Measurements from ENCODE around the gene FRMD4A.

FRMD4A gene

DNA sequence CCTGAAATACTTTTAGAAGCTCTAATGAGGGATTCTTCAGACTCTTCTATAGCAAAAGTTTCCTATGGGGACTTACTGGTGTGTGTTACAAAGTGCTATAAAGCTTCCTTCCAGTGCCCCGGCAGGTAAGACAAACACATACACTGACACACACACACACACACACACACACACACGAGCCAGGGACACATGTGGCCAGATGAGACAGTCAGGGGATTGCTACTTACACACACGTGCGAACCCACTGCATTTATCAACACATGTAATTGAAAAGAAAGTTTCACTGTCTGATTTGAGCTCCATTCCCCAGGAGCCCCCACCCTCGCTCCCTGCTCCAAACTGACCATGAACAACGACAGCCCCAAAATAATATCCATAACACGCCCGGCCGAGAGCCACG lies 624.1 kb downstream of the FRMD4A start:
- no peak for DNase-seq

DNA sequence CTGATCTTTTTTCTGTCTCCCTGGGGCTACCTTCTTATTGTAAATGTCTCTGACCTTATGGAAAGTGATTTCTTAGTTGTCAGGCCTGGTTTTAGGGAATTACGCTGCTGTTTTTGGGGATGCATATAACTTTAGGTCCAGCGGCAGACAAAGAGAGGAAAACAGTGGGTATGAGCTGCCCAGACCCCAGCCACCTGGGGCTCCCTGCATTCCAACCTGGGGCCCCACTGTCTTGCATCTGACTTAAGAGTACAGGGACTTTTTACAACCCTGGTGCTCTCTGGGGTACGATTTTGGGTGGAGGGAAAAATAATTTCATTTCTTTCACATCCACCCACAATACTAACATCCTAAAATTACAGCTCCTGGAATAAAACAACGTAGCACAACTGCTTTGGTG lies 624.5 kb downstream of the FRMD4A start:
- DNase-seq = no peak

DNA sequence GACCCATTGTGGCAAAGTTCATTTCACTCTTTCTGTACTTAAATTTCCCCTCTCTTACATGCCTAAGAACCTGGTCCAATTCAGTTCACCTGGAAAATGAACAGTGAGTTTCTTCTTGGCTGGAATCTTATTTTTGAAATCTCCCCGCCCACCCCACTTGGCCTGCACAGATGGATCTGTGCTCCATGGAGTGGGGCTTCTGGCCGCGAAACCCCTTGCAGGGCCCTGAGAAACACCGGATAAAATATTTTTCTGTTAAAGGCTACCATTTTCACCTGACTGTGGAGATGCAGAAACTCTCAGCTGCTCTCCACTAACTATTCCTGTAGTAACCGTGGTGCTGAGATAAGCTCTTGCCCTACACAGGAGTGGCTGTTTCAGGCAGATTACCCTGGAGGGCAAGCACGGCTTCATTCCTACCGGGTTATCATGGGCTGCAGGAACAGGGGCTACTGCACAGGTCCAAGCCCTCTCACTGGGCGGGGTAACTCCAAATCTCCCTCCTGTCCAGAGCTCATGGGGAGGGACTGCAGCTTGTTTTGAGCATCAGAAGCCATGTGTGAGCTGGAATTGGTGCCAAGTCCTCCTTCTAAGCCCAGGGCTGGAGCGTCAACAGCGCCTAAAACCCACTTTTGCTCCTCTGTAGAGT lies 625.1 kb downstream of the FRMD4A start:
- no peak for DNase-seq

DNA sequence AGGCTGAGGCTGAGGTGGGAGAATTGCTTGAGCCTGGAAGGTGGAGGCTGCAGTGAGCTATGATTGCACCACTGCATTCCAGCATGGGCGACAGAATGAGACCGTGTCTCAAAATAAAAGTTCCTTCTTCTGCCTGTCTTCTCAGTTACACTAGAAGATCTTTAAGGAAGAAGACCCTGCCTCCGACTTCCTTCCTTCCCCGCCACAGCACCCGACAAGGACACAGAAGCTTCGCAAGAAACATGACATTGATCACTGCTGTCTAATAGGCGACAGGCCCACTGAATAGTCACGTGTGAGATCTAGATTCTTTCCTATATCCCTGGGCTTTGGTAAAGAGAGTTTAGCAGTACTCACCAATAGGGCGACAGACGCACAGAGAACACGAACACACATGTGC lies 625.8 kb downstream of the FRMD4A start:
- no peak for DNase-seq

DNA sequence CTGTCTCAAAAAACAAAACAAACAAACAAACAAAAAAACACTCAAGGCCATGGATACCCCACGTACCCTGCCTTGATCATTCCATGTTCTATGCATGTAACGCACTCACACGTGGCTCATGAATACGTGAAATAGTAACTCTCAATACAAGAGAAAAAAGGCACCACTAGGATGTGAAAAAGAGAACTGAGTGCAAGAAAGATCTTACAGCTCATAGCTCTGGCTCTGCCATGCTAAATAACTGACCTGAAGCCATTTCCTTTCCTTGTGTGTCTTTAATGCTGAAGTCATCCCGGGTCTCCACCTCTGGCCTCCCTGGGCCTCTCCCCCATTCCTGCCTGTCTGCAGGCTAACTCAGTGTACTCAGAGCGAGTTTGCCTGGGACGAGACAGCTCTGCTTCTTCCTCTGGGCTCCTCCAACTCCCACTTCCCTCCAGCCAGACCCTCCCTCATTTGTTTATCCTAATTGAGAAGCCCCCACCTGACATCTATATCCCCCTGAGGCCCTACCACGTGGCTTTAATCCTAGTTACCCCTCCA lies 626.7 kb downstream of the FRMD4A start:
- DNase-seq = no peak

DNA sequence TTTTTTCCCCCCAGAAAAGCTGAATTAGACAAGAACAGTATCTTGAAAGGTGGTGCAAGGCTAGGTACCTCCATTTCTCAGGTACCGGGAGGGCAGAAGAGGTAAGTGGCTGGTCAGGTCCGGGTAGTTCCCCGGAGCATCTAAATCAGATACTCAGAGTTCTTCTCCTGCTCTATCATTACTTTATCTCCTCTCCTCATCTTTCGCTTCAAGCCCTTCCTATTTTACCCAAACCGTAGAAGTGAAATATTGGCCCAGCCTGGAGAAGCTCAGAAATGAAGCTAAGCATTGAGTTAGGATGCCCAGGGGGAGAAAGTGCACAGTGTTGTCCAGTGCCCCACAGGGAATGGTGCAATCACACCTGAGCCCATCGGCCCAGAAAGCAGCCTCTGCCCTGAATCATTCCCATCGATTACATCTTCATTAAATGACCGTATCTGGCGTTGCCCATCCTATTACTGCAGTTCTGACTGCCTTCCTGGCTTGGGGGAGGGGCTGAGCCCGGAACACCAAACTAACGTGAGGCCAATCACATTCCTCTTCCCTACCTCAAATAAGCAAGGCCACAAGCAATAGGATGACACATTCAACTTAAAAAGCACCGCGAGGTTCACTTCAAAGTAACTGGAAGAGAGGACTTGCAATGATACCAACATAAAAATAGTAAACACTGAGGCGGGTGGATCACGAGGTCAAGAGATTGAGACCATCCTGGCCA lies 627.5 kb downstream of the FRMD4A start:
- DNase-seq = no peak

DNA sequence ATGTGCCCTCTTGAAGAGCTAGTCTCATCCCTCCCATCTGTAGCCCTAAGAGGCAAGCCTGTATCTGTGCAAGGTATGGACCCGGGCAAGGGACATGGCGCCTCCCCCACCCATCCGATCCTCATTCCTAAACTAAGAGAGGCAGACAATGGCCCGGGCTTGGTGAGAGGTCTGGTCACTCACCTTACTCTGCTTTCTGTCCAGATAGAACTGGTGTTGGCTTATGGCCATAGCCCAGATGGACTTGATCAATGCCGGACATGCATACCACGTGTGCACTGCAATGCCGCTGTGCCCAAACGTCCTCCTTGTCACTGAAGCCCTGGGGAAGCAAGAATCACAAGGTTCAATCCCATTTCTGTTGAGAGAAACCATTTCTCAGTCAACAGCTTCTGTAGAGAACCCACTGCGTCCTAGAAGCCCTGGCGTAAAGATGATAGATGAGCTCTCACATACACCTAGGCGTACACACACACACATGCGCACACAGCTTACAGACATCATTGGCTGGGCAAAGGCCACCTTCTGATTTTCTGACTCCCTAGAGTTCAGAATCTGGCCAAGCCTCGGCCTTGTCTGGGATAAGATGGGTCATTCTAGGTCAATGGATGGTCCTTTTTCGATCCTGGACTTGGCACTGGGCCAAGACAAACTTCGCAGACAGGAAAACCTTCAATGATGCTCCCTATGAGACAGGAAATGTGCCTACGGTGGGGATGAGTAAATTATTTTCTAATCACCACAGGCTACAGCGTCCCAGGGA lies 629.4 kb downstream of the FRMD4A start:
- DNase-seq = no peak

DNA sequence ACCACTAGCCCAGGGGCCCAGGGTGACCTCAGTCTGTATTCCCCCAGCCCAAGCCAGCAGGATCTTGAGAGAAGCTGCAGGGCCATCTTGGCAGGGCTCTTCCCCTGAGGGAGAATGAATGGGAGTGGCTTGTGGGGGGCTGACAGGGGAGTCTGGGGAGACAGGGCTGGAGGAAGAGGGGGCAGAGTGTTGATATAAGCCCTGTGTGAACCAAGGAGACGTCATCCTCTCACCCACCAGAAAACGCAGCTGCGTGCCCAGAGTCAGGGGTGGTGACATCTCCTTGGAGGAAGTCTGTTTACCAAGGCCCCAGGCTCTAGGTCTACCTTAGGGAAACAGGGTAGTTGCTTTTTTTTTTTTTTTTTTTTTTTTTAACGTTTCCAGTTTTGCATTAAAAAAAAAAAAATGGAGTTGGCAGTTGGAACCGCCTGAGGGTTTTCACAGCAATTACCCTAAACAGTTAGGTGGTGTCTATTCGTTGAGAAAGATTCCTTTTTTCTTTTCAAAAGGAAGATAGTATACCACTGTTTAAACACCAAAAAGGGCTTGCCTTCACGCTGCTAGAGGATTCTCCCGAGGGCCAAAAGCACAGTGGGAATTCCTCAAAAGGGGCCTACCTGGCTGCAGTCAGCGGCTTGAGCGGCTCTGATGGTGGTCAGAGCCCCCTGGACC lies 630.1 kb downstream of the FRMD4A start:
- DNase-seq = no peak

DNA sequence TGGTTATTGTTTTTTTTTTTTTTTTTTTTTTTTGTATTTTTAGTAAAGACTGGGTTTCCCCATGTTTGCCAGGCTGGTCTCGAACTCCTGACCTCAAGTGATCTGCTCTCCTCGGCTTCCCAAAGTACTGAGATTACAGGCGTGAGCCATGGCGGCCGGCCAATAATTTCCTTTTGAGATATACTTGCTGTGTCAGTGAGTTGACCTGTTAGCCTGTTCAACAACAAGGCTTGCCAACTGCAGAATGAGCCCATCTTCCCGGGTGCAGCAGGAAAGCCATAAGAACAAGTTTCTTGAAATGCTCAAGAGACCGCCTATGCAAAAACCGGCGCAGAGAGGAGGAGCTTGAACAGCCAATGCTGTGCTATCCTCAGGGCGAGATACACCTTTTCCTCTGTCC lies 631.5 kb downstream of the FRMD4A start:
- DNase-seq = no peak

DNA sequence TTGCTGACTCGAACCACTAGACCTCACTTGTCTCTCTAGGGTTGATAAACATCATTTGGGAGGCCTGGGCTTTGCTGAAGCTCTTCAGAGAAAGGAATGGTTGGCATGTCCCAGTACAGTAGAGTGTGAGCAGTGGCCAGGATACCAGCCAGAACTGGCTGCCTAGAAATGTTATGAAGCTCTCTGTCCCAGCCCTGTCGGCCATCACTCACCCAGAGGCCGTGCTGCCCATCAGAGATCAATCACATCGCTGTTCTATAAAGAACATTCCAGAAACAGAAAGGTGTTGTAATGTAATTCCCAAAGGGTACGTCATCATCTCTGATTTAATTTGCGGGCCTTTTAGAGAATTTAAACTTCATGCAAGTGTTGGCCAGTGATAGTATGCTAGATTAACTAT lies 632.5 kb downstream of the FRMD4A start:
- DNase-seq = no peak

DNA sequence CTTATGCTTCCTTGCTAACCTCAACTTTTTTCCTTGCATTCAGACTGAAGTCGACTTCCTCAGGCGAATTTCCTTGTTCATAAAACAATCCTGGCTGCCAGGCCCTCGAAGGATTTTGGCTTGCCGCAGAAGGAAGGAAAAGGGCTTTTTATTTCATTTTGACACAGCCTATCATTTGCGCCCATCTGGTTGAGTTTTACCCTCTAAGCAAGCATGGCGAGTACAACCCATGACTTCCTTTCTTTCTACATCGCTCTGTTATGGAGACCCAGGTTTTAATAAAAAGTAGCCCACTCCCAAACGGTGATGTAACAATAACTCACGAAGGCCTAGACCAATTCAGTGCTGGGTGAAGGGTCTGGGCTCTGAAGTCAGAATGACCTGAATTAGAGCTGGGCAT lies 634.7 kb downstream of the FRMD4A start:
- DNase-seq = no peak

DNA sequence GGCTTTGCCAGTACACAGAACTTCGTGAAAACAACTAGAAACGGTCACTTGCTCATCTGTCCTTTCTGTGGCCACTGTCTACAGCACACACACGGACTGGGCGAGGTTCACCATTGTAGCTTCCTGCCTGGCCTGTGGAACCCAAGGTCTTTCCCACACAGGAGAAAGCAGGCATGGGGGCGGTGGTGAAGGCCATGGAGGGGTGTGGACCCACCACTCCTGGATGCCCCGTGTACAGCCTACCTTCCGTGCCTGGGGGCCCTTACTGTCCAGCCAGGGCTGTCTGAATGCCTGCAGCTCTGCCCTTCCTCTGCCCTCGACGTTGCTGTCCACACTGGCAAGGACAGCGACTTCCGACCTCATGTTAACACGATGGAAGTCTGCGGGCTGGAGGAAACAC lies 635.1 kb downstream of the FRMD4A start:
- DNase-seq = no peak

DNA sequence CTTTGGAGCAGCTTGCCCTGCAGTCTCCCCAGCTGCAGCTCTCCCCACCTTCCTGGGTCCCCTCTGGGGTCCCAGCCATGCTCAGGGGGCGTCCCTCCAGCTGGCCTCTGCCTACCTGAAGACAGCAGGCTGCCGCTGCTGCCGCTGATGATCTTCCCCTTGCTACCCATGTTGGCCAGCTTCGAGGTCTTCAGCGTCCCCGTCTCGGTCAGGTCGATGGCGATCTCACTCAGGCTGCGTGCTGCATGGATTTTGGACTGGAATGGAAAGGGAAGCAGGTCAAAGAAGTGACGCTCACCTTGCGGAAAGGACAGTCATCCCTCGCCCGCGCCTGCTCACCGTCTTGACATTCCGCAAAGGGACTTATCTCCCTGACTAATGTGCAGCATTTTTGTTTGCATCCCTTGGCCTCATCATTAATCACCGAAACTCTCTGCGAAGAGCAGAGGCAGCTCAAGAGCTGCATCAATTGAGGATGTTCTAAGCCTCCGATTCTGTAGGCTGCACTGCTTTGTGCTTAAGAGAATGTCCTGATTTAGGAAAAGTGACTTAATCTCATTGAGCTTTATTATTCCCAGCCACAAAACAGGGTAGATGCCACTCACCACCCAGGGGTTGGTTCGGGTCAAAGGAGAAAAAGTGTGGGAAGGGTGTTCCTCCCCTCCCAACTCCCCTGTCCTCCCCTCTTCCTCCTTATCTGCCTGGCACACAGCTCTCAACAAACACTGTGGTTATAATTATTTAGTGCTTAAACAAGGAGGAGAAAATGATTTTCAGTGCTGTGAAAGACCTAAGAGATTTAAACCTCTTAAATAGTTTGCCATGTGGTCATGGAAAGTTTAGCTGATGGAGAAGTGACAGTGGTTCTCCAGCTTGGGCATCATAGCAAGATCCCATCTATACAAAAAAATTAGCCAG lies 636.7 kb downstream of the FRMD4A start:
- DNase-seq = no peak

DNA sequence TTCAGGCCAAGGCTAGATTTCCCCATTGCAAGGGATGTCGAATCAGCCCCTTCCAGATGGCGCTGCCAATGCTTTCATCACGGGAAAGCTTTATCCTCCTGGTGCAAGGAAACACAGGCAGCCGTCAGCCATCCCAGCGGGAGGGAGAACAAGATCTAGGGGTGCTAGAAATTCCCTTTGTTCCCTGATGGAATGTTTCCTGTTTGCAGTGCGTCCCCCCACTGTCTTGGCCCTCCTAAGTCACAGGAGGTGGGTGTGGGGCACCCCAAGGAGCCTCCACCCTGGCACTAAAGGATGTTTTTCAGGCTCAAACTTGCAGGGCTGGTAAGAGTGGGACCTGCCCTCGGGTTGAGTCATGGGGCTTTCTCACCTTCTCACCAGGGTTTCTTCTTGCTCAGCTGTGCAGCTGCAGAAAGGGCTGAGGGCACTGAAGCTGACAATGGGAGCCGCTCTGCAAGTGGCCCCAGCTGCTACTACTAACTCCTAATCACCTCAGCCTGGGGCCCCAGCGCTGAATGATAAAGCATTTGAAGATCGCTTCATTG lies 640.4 kb downstream of the FRMD4A start:
- no peak for DNase-seq

DNA sequence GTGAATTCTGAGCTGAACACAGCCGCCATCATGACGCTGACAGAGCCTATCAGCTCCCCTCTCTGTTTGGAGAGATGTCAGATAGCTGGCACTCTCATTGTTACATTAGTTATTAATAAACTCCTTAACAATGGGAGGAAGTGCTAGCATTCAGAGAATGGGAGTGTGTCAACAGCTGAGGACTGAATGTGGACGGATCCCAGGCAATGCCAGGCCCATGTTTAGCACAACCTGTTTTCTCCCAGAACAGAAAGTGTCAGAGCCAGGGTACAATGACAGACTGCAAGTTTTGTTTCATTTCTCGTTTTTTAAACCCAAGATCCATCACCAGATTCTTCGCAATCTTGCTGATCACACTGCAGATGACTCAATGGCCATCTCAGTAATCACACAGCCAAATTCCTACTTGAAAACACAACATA lies 644.4 kb downstream of the FRMD4A start:
- DNase-seq = no peak

DNA sequence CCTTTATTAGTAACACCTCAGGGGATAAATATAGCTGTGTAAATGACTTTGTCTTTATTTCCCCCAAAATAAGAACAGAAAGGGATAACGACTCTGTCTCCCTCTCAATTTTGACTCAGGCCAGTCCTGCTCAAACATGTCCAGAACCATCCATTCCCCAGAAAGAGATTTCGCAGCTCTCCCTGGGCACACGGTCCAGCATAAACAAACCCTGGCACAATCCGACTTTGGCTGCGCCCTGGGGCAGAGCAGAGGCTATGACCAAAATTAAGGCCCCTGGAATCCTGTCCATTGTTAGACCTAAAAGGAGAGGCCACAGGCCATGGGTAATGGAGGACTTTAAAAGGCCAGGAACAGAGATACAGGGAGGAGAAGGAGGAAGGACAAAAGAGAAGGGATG lies 644.8 kb downstream of the FRMD4A start:
- no peak for DNase-seq

DNA sequence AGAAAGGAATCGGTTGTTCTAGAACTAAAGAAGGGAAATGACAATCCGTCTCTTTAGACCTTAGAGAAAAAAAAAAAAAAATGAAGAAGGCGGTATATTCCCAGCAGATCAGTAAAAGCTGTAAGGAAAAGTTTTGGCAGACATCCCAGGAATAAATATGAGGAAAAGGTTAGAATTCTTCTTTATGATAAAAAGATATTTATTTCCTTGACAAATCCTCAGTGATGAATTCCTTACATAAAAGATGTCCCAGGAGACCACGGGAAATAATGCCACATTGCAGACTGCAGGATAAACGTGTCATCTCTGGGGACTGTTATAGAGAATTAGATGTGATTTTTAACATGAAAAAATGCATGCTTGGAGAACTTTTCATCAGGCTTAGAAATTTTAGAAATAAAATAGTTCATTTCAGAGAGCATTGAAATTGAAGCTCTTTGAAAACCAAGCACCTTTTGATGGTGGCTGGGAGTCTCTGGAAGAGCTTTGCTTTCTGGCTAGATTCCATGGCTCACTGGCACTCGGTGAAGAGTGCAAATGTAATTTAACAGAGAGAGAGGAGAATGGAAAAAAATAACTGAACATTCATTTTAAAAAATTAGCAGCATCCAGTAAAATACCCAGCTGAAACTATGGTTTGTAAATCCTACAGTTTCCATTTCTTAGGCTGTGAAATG lies 645.8 kb downstream of the FRMD4A start:
- DNase-seq = no peak

DNA sequence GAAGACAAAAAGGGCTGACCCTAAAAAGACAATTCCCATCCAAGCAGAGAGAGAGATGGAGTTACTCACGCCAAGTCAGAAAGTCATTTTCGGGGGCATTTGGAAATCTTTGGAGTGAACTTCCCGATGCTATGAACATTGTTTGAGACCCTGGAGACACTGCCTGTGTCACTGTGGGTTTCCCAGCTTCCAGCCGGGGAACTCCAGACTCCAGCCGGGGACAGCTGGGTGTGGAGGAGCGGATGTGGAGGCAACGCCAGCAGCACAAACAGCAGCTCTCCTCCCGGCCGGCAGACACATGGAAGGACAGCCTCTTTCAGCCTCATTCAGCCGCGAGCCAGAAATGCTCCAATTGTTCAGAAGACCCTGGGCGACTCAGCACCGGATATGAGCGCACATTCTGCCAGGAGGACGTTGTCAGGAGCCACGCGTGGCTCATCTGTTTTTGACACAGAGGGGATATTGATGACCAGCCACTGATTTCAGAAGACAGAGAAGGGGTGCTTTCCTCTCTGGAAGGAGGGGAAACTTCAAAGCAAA lies 646.4 kb downstream of the FRMD4A start:
- DNase-seq = no peak

DNA sequence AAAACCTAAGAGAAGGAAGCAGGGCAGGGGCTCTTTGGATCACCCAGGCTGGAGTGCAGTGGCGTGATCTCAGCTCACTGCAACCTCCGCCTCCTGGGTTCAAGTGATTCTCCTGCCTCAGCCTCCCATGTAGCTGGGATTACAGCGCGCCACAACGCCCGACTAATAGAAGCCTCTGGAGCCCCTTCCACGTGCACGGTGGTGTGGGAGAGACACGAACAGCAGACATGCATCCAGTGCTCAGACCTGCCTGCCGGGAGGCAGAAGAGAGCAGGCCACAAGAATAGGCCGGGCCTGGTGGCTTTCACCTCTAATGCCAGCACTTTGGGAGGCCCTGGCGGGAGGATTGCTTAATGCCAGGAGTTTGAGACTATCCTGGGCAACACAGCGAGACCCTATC lies 647.7 kb downstream of the FRMD4A start:
- no peak for DNase-seq

DNA sequence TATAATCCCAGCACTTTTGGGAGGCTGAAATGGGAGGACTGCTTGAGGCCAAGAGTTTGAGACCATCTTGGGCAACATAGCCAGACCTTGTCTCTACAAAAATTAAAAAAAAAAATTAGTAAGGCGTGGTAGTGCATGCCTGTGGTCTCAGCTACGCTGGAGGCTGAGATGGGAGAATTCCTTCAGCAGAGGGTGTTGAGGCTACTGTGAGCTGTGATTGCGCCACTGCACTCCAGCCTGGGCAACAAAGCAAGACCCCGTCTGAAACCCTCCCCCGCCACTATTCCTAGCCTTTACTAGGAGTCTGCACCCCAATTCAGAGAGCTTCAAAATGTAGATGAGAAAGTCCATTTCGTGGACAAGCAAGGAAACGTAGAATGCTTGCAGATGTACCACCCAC lies 648.8 kb downstream of the FRMD4A start:
- DNase-seq = no peak

DNA sequence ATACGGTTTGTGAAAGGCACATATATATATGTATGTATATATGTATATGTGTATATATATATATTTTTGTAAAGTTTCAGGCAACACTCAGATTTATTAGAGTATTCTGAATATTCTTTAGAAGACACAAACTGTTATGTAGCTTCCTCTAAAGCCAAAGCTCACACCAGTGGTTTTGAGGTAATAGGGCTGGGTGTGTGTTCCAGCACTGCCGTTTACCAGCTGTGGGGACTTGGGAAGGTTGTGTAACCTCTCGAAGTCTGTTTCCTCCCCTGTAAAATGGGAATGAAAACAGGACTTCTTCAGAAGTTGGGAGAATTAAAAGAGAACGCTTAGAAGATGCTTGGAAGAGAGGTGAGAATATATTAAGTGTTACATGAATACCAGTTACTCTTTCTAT lies 649.2 kb downstream of the FRMD4A start:
- no peak for DNase-seq
